DMS 273 (cell line): ENCODE measurements around the gene FBN3.
"Not testable (repeated sequence)": the region's sequence is repeated elsewhere in the genome, so short reads cannot be mapped to it uniquely, and the experiment has no call there.

Experiments
- DNase-seq: peaks from one replicate; lab custom pipeline; 2025; ENCODE audit not compliant: unreplicated experiment; lab: John Stamatoyannopoulos, UW

FBN3 gene

GRCh38 chr19:8120636-8121480 is 28.5 kb downstream of the FBN3 start:
- no peak for DNase-seq

GRCh38 chr19:8117991-8118390 is 31.4 kb downstream of the FBN3 start:
- DNase-seq = no peak

GRCh38 chr19:8116437-8117293 is 32.7 kb downstream of the FBN3 start:
- DNase-seq = peak; percentile 35

- DNase-seq = no peak
These were observed 33.5 kb downstream of the FBN3 start for GRCh38 chr19:8115805-8116396.

GRCh38 chr19:8113017-8113416 is 36.4 kb downstream of the FBN3 start:
- DNase-seq = peak; percentile 49

- DNase-seq = no peak
These were observed 38.0 kb downstream of the FBN3 start for GRCh38 chr19:8111376-8111775.

GRCh38 chr19:8110931-8111330 is 38.5 kb downstream of the FBN3 start:
- DNase-seq = no peak

- DNase-seq = no peak
These were observed 39.3 kb downstream of the FBN3 start for GRCh38 chr19:8109890-8110662.

GRCh38 chr19:8109455-8109854 is 39.9 kb downstream of the FBN3 start:
- no peak for DNase-seq

GRCh38 chr19:8108560-8109445 is 40.6 kb downstream of the FBN3 start:
- no peak for DNase-seq

- no peak for DNase-seq
These were observed 42.0 kb downstream of the FBN3 start for GRCh38 chr19:8107301-8107903.

- no peak for DNase-seq
These were observed 43.9 kb downstream of the FBN3 start for GRCh38 chr19:8105471-8105870.

- not testable (repeated sequence) for DNase-seq
These were observed 47.5 kb downstream of the FBN3 start for GRCh38 chr19:8101910-8102309.

- no peak for DNase-seq
These were observed 48.1 kb downstream of the FBN3 start for GRCh38 chr19:8101311-8101710.

GRCh38 chr19:8097681-8098567 is 51.5 kb downstream of the FBN3 start:
- no peak for DNase-seq

- DNase-seq = no peak
These were observed 52.2 kb downstream of the FBN3 start for GRCh38 chr19:8097198-8097597.

- DNase-seq = no peak
These were observed 53.3 kb downstream of the FBN3 start for GRCh38 chr19:8096071-8096470.

- DNase-seq = no peak
These were observed 54.0 kb downstream of the FBN3 start for GRCh38 chr19:8095354-8095886.
